Measurements from ENCODE around the gene SMKR1. TPM values are rescaled to one million over a fixed set of nuclear protein-coding genes. Genes with fewer than 3 reads are reported as not detected.

The SMKR1 gene
- total RNA-seq, 5 donors from 2014 or later (not counting 1 experiment from before 2014, with no cell fraction given) = 1.3 to 3.6 (median 2.2) TPM

DNA sequence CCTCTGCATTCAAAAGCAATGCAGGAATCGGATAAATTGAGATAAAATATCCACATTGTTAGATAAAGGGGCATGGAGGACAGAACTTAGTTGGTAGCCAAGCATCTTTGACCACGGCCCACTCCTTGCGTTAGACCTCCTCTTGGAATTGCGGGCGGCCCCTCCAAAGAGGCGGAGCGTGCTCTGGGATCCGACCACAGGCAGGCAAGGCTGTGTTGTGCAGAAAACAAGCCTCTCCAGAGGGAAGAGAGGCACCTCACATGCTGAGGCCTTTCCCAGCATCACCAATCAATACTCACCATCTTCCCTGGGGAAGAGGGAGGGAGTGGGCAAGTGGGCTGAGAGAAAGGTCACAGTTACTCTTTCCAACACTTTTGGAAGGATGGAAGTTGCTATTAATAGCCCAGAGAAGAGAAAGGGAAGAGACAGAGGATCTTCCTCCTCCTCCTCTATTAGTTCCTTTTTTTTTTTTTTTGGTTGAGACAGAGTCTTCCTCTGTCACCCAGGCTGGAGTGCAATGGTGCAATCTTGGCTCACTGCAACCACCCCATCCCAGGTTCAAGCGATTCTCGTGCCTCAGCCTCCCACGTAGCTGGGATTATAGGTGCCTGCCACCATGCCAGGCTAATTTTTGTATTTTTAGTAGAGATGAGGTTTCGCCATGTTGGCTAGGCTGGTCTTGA, 59.5 kb downstream of the SMKR1 start:
- Histone ChIP-seq H3K4me1 (ENCODE audit: control insufficient read depth in 1 of 2, extremely low read depth in 1 of 2, insufficient read depth in 2 of 2, low read length in 2 of 2) (no peaks in the 10 kb centered on the region), H3K27me3 (replicated peaks in 1 of 2; ENCODE audit: control insufficient read depth in 2 of 2, extremely low read depth in 1 of 2, insufficient read depth in 2 of 2, low read length in 1 of 2) (peaks cover 0 to 12% of the 10 kb centered on the region in 2 experiments), H3K27ac (ENCODE audit: low read length) (no peak overlapping the region), H3K9me3 (no peaks in the 10 kb centered on the region), H3K4me3 (ENCODE audit: control insufficient read depth in 1 of 2, extremely low read depth in 1 of 2, low read length in 1 of 2) (no peak overlapping the region), H3K36me3 (ENCODE audit: control insufficient read depth in 2 of 2, extremely low read depth in 1 of 2, insufficient read depth in 1 of 2, low read length in 1 of 2) (no peaks in the 10 kb centered on the region)
- no peaks in the 10 kb centered on the region for H3K9me3 Mint-ChIP-seq
- CTCF ChIA-PET = interaction anchor here in 1 of 2 donors (0.7 kb wide), 1 partner anchor 16 kb away, joined by 4 read pairs; no protein-coding TSS in a partner anchor
- POLR2A ChIA-PET = no interaction called here
- H3K27ac Mint-ChIP-seq = no peak overlapping the region
- H3K27me3 Mint-ChIP-seq = peaks cover 12 to 16% of the 10 kb centered on the region in 2 donors
- 80% methylated on average over 1 of the region's 12 CpGs for WGBS (ENCODE audit: insufficient coverage)
- ATAC-seq (replicated peaks in 1 of 4) (no peak), DNase-seq (no peak)
- no peaks in the 10 kb centered on the region for H3K36me3 Mint-ChIP-seq
- peaks cover 3 to 6% (median 3%) of the 10 kb centered on the region in 3 donors for H3K4me1 Mint-ChIP-seq
- no peak overlapping the region for H3K4me3 Mint-ChIP-seq

Other genes with a start within 250 kb of the SMKR1 start
- gene STRIP2, start 68.1 kb upstream of the SMKR1 start, total RNA-seq = under 1 TPM; 0.39 to 0.47 (median 0.42) TPM
- 10 to 100 TPM; 31.5 to 38.0 (median 35.6) TPM for gene NRF1, start 109.2 kb downstream of the SMKR1 start, total RNA-seq

All from T-cell (primary cell).